K562 (cell line): ENCODE measurements around the gene SYT14. TPM values are rescaled to one million over a fixed set of nuclear protein-coding genes. Genes with fewer than 3 reads are reported as not detected.

ENCODE experiments used
- ATAC-seq: fragments of 200-7000 bp; cut with Tn5 transposase; 3 replicates; pipeline ENCODE4 v1.9.1; 2020; ENCODE audit warnings: moderate library complexity
- BruUV-seq: library from RNA; stranded (reverse); fragments of 400-500 nt; replicated peaks from 2 replicates; lab custom pipeline; 2021; lab: Mats Ljungman, UMichigan
- CTCF ChIA-PET: fragments of 300-600 bp; formaldehyde crosslinking; extraction: SDS; loops from one replicate; lab custom pipeline; 2021; ENCODE audit warnings: low intra/inter-chr PET ratio; lab: Yijun Ruan, JAX
- POLR2A ChIA-PET: fragments of 300-600, 350-650 bp; sonication (Branson Sonifier 250); formaldehyde crosslinking; extraction: SDS; loops from one replicate; lab custom pipeline; 2021; ENCODE audit warnings: antibody characterized with exemption, inconsistent platforms; lab: Yijun Ruan, JAX
- DNase-seq, 4 experiments: peaks; one replicate each; pipeline versions ENCODE4 v3.0.0 to v3.0.0-alpha.2; 2011 to 2018; ENCODE audit warnings: low spot score in 3 of 4, mixed read lengths in 3 of 4; ENCODE audit errors: extremely low read depth in 1 of 4
- FAIRE-seq: peaks from 2 replicates; lab custom pipeline; 2011; peaks lifted over from hg19 to GRCh38; lab: Jason Lieb, UNC
- H2AFZ ChIP-seq: 2 replicates; pipeline ENCODE4 v1.6.0; 2011; ENCODE audit warnings: low read depth, low read length, control low read depth, inconsistent platforms
- H3K27ac ChIP-seq: fragments of 200-600 bp; 3 replicates; pipeline ENCODE4 v1.8.0; 2011; ENCODE audit warnings: low read depth, mild to moderate bottlenecking, control low read depth, inconsistent platforms, low read length, moderate library complexity, mixed read lengths; ENCODE audit errors: extremely low read depth
- H3K27me3 ChIP-seq, 2 experiments: fragments of 300-600 bp in 1 of 2; 2 replicates in 1 of 2; 3 replicates in 1 of 2; pipeline versions ENCODE4 v1.6.0 to v1.8.0; 2011; ENCODE audit warnings: inconsistent platforms in 2 of 2, low read length in 2 of 2, mild to moderate bottlenecking in 1 of 2, mixed read lengths in 1 of 2, moderate library complexity in 1 of 2; ENCODE audit not compliant: control insufficient read depth in 2 of 2, insufficient read depth in 2 of 2
- H3K36me3 ChIP-seq: fragments of 300-600 bp; 3 replicates; pipeline ENCODE4 v1.8.0; 2011; ENCODE audit warnings: mild to moderate bottlenecking, low read length, inconsistent platforms; ENCODE audit not compliant: control insufficient read depth, insufficient read depth
- H3K4me1 ChIP-seq, 2 experiments: fragments of 200-600 bp in 1 of 2; replicated peaks in 1 of 2; 2 replicates in 1 of 2; 3 replicates in 1 of 2; pipeline versions ENCODE4 v1.5.1 to v1.8.0; 2011; ENCODE audit warnings: inconsistent platforms in 2 of 2, low read length in 2 of 2, mild to moderate bottlenecking in 1 of 2, mixed read lengths in 1 of 2, moderate library complexity in 1 of 2; ENCODE audit not compliant: control insufficient read depth in 2 of 2, insufficient read depth in 2 of 2
- H3K4me2 ChIP-seq: 2 replicates; pipeline ENCODE4 v1.6.1; 2011; ENCODE audit warnings: low read length, control low read depth, inconsistent platforms, mixed read lengths; ENCODE audit not compliant: insufficient read depth
- H3K4me3 ChIP-seq: fragments of 200-600 bp; sonication (generic), shearing (Covaris generic); 2 replicates; pipeline ENCODE4 v1.5.1; 2016; ENCODE audit warnings: control low read depth, inconsistent platforms
- H3K79me2 ChIP-seq: fragments of 200-600 bp; 3 replicates; pipeline ENCODE4 v1.8.0; 2011; ENCODE audit warnings: low read length, inconsistent platforms; ENCODE audit not compliant: control insufficient read depth, insufficient read depth
- H3K9ac ChIP-seq, 2 experiments: 2 replicates each; pipeline versions ENCODE4 v1.6.0 to v1.6.1; 2011; ENCODE audit warnings: low read depth in 2 of 2, low read length in 2 of 2, control low read depth in 1 of 2, inconsistent platforms in 1 of 2, mild to moderate bottlenecking in 1 of 2, mixed read lengths in 1 of 2; ENCODE audit not compliant: insufficient read depth in 1 of 2
- H3K9me1 ChIP-seq: one replicate; pipeline ENCODE4 v1.6.0; 2011; ENCODE audit warnings: inconsistent platforms, mild to moderate bottlenecking, low read length, moderate library complexity; ENCODE audit not compliant: control insufficient read depth, insufficient read depth
- H3K9me3 ChIP-seq: replicated peaks from 2 replicates; pipeline ENCODE4 v1.5.1; 2011; ENCODE audit warnings: low read depth, low read length, inconsistent platforms; ENCODE audit not compliant: control insufficient read depth, insufficient read depth
- H4K20me1 ChIP-seq: replicated peaks from 2 replicates; pipeline ENCODE4 v1.6.1; 2011; ENCODE audit warnings: low read length, inconsistent platforms, mixed read lengths; ENCODE audit not compliant: control insufficient read depth, insufficient read depth
- CBX5 ChIP-seq: IDR thresholded peaks from 2 replicates; pipeline ENCODE4 v1.6.1; 2014; ENCODE audit warnings: low read depth, borderline replicate concordance
- MIER1 ChIP-seq: fragments of 450-650 bp; IDR thresholded peaks from 2 replicates; pipeline ENCODE4 v1.6.1; 2016; ENCODE audit warnings: antibody characterized with exemption, mild to moderate bottlenecking, low read depth
- NCOA4 ChIP-seq: fragments of 450-650 bp; IDR thresholded peaks from 2 replicates; pipeline ENCODE4 v1.6.1; 2018; ENCODE audit warnings: mild to moderate bottlenecking; ENCODE audit not compliant: partially characterized antibody
- TBL1XR1 ChIP-seq, 2 experiments: IDR thresholded peaks; 2 replicates each; pipeline ENCODE4 v1.6.1; 2012; ENCODE audit warnings: improper control_type of control experiment in 2 of 2, low read length in 2 of 2, mild to moderate bottlenecking in 1 of 2
- ZBED1 ChIP-seq: IDR thresholded peaks from 2 replicates; pipeline ENCODE4 v1.6.1; 2014
- ZZZ3 ChIP-seq: fragments of 450-650 bp; IDR thresholded peaks from 2 replicates; pipeline ENCODE4 v1.6.1; 2016; ENCODE audit warnings: antibody characterized with exemption, mild to moderate bottlenecking, moderate library complexity
- WGBS: fragments of 100-300 bp; shearing (Covaris generic); methylation state at CpG from one replicate; pipeline ENCODE4 v1.1.6; 2016; ENCODE audit warnings: low coverage, mixed read lengths; ENCODE audit not compliant: insufficient coverage; ENCODE audit errors: missing lambda C conversion rate; 5-methylcytosine and 5-hydroxymethylcytosine counted together
- in situ Hi-C: fragments of 300-500 bp; cut with MboI; formaldehyde crosslinking; loops from 4 replicates; pipeline ENCODE4 v1.15.0; 2018; ENCODE audit warnings: inconsistent platforms, mixed read lengths
- intact Hi-C: fragments of 100-400 bp; cut with micrococcal nuclease; formaldehyde crosslinking; loops from 2 replicates; pipeline ENCODE4 v1.14.2; 2022
- polyA plus RNA-seq, 8 experiments: library from polyadenylated mRNA; depleted of rRNA in 4 of 8; stranded (reverse) in 5 of 8; unstranded in 3 of 8; fragments of >200 nt; fragmentation: Nextera tagmentation in 2 of 8; fragmentation: Illumina TruSeq in 1 of 8; extraction: Ambion mirVana in 2 of 8; extraction: Trizol in 1 of 8; gene quantifications; 2 replicates each; pipeline versions ENCODE4 v1.2.1 to v1.2.3, GENCODE V29; 2011 to 2014; ENCODE audit warnings: inconsistent platforms in 1 of 8, missing spikeins in 1 of 8
- total RNA-seq, 7 experiments: library from RNA; depleted of rRNA in 6 of 7; stranded (reverse); fragments of >200 nt in 6 of 7; fragmentation: Illumina TruSeq in 2 of 7; extraction: Trizol in 2 of 7; gene quantifications; 2 replicates each; pipeline versions ENCODE4 v1.2.1 to v1.2.3, GENCODE V29; 2011 to 2021; ENCODE audit warnings: low replicate concordance in 1 of 7
- TF ChIP-seq, protein P1 (sequence below): fragments of 250-450 bp; sonication (Bioruptor Pico); IDR thresholded peaks from 2 replicates; pipeline ENCODE4 v1.8.0; 2021; ENCODE audit warnings: moderate library complexity, mild to moderate bottlenecking, inconsistent platforms
- TF ChIP-seq, protein P2 (sequence below), 2 experiments: fragments of 450-650 bp; IDR thresholded peaks; 2 replicates each; pipeline ENCODE4 v1.6.1; 2016; ENCODE audit warnings: mild to moderate bottlenecking in 2 of 2, borderline replicate concordance in 1 of 2, low read depth in 1 of 2, moderate library complexity in 1 of 2

The SYT14 gene
- total and polyA plus RNA-seq, 9 of the 15 experiments (the other 6 are each of a cell fraction or from before 2014, with no cell fraction given) = 0.01 to 0.04 TPM; not detected in 7

DNA sequence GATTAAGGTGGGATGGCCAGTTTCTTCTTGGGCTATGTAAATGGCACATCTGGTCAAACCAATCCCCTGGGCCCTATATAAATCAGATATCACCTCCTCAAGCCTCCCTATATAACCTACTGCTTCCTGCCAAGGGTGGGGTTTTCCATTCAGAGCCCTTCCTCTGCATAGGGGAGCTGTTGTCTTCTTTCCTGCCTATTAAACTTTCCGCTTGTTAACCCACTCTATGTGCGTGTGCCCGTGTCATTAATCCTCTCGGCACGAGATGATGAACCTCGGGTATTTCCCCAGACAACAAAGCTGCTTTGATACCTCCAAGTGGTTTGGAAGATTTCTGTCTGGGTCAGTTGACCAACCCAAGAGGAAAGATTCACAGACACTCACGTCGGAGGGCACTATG is 275.3 kb downstream of the SYT14 start:
- Histone ChIP-seq H3K4me3 (no peak overlapping the region), H3K27ac (no peak overlapping the region), H3K36me3 (no peaks in the 10 kb centered on the region), H3K79me2 (no peaks in the 10 kb centered on the region), H3K4me1 (peaks cover 0 to 5% of the 10 kb centered on the region in 2 experiments; a peak in 1 of 5 replicates), H3K9me3 (no peaks in the 10 kb centered on the region), H3K27me3 (no peaks in the 10 kb centered on the region), H3K9me1 (no peaks in the 10 kb centered on the region), H3K4me2 (no peak overlapping the region), H2AFZ (no peak overlapping the region), H4K20me1 (no peaks in the 10 kb centered on the region), H3K9ac (no peak overlapping the region)
- CTCF ChIA-PET = interaction anchor here (0.6 kb wide), 1 partner anchor 705 kb away, joined by 3 read pairs; no protein-coding TSS in a partner anchor
- ATAC-seq (no peak), DNase-seq (no peak), FAIRE-seq (no peak)
- 1% methylated on average over 8 of the region's 8 CpGs for WGBS
- in situ Hi-C loops (no loop called here), intact Hi-C loops (no loop called here)
- BruUV-seq = no TSS peak
- POLR2A ChIA-PET = interaction anchor here (0.7 to 0.9 kb wide), 2 partner anchors 12 to 32 kb away, joined by 3 to 5 read pairs; no protein-coding TSS in a partner anchor
- TF ChIP-seq TBL1XR1 (IDR thresholded peaks at IDR 0.05; ENCODE audit: low read length in 2 of 2) (no peak), ZBED1 (no peak), MIER1 (no peak), CBX5 (no peak), ZZZ3 (no peak), NCOA4 (no peak)
- TF ChIP-seq, protein P1, sequence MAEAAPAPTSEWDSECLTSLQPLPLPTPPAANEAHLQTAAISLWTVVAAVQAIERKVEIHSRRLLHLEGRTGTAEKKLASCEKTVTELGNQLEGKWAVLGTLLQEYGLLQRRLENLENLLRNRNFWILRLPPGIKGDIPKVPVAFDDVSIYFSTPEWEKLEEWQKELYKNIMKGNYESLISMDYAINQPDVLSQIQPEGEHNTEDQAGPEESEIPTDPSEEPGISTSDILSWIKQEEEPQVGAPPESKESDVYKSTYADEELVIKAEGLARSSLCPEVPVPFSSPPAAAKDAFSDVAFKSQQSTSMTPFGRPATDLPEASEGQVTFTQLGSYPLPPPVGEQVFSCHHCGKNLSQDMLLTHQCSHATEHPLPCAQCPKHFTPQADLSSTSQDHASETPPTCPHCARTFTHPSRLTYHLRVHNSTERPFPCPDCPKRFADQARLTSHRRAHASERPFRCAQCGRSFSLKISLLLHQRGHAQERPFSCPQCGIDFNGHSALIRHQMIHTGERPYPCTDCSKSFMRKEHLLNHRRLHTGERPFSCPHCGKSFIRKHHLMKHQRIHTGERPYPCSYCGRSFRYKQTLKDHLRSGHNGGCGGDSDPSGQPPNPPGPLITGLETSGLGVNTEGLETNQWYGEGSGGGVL (CRISPR knock-in tag) = no peak
- TF ChIP-seq, protein P2, sequence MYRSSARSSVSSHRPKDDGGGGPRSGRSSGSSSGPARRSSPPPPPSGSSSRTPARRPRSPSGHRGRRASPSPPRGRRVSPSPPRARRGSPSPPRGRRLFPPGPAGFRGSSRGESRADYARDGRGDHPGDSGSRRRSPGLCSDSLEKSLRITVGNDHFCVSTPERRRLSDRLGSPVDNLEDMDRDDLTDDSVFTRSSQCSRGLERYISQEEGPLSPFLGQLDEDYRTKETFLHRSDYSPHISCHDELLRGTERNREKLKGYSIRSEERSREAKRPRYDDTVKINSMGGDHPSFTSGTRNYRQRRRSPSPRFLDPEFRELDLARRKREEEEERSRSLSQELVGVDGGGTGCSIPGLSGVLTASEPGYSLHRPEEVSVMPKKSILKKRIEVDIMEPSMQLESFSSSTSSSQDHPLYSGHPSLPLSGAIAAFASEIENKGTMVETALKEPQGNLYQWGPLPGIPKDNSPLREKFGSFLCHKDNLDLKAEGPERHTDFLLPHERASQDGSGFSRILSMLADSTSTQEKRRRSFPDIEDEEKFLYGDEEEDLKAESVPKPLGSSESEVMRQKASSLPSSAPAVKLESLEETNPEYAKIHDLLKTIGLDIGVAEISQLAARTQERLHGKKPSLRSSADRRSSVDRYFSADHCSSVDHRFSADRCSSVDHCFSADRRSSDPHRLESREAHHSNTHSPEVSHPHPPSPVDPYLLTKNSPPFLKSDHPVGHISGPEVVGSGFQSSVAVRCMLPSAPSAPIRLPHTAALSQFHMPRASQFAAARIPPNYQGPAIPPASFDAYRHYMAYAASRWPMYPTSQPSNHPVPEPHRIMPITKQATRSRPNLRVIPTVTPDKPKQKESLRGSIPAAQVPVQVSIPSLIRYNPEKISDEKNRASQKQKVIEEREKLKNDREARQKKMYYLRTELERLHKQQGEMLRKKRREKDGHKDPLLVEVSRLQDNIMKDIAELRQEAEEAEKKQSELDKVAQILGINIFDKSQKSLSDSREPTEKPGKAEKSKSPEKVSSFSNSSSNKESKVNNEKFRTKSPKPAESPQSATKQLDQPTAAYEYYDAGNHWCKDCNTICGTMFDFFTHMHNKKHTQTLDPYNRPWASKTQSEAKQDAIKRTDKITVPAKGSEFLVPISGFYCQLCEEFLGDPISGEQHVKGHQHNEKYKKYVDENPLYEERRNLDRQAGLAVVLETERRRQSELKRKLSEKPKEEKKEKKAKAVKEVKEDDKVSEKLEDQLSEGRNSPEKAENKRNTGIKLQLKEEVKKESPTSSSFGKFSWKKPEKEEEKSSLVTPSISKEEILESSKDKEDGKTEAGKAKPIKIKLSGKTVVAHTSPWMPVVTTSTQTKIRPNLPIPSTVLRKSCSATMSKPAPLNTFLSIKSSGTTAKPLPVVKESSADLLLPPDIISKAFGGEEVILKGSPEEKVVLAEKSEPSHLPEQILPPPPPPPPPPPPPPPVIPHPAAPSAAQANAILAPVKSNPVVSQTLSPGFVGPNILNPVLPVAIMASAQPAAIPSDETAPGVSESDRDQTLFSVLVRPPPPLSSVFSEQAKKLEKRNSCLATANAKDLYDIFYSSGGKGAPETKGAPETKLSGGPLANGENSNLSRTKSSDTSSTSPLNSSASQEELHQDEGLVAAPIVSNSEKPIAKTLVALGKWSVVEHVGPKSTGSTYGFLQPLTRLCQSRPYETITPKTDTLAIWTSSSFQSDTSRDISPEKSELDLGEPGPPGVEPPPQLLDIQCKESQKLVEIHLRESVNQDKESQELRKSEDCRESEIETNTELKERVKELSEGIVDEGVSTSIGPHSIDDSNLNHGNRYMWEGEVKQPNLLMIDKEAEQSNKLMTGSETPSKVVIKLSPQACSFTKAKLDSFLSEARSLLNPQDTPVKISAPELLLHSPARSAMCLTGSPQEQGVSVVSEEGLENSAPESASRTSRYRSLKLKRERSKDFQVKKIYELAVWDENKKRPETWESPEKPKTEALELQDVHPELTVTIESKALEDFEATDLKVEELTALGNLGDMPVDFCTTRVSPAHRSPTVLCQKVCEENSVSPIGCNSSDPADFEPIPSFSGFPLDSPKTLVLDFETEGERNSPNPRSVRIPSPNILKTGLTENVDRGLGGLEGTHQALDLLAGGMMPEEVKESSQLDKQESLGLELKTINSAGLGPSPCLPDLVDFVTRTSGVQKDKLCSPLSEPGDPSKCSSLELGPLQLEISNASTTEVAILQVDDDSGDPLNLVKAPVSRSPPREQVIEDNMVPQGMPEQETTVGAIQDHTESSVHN (IDR thresholded peaks at IDR 0.05; ENCODE audit: borderline replicate concordance in 1 of 2, low read depth in 1 of 2) = no peak
